22Rv1 (cell line): ENCODE data around the gene CORO6.

Experiments
- H3K27ac ChIP-seq: fragments of 450-650 bp; 2 replicates; pipeline ENCODE4 v1.5.1; 2017
- CTCF ChIP-seq: fragments of 450-650 bp; IDR thresholded peaks from 2 replicates; pipeline ENCODE4 v1.5.1; 2017; ENCODE audit warnings: mild to moderate bottlenecking
- ZFX ChIP-seq: fragments of 450-650 bp; IDR thresholded peaks from 2 replicates; pipeline ENCODE4 v1.6.1; 2017; ENCODE audit warnings: antibody characterized with exemption, borderline replicate concordance

CORO6 gene

GRCh38 chr17:29568331-29569244 is 54.1 kb downstream of the CORO6 start, which contains the start of gene TP53I13:
Gene TP53I13 (plus strand): TSS chr17:29568701. CDS start chr17:29568759, 58 bp downstream.
- H3K27ac ChIP-seq = peak within 1 kb of the TSS; percentile 80
- TF ChIP-seq ZFX (no peak), CTCF (no peak)

- H3K27ac ChIP-seq = peak overlapping the region; percentile 80
- peak; percentile 34 for TF ChIP-seq CTCF
- no peak for TF ChIP-seq ZFX
These were observed 55.0 kb downstream of the CORO6 start for GRCh38 chr17:29567554-29568330.

GRCh38 chr17:29567304-29567553 is 55.5 kb downstream of the CORO6 start:
- no peak for TF ChIP-seq CTCF
- TF ChIP-seq ZFX = no peak
- H3K27ac ChIP-seq = peak overlapping the region; percentile 80

GRCh38 chr17:29566473-29567303 is 56.0 kb downstream of the CORO6 start, which contains the start of gene ABHD15:
Gene ABHD15 (minus strand): TSS chr17:29567037. CDS start chr17:29566966, 71 bp downstream.
- H3K27ac ChIP-seq = peak within 1 kb of the TSS; percentile 80
- TF ChIP-seq CTCF (no peak), ZFX (no peak)

GRCh38 chr17:29565643-29566472 is 56.9 kb downstream of the CORO6 start:
- peak overlapping the region; percentile 80; the same call in 1 of the 2 replicates for H3K27ac ChIP-seq
- TF ChIP-seq CTCF (peak; percentile 18; the same call in 1 of the 2 replicates), ZFX (no peak)
